Activated CD4-positive, alpha-beta T cell treated with anti-CD3 and anti-CD28 coated beads, Interleukin-2, amount 10 ng/mL, durations not matched to agents 7 days and 5 days (primary cell): ENCODE measurements around the gene GIN1. TPM values are rescaled to one million over a fixed set of nuclear protein-coding genes. Genes with fewer than 3 reads are reported as not detected.
"Not testable (repeated sequence)": the region's sequence is repeated elsewhere in the genome, so short reads cannot be mapped to it uniquely, and the experiment has no call there.

Experiments
- CTCF ChIA-PET: fragments of 350-600 bp; sonication (Branson Sonifier 250); formaldehyde crosslinking; loops from one replicate; lab custom pipeline; 2021; ENCODE audit warnings: antibody characterized with exemption; lab: Charles Lee
- POLR2A ChIA-PET: fragments of 350-600 bp; sonication (Branson Sonifier 250); formaldehyde crosslinking; loops from one replicate; lab custom pipeline; 2021; ENCODE audit warnings: antibody characterized with exemption; lab: Charles Lee
- DNase-seq: peaks from one replicate; pipeline ENCODE4 v3.0.0-alpha.2; 2020
- H3K27ac Mint-ChIP-seq: one replicate; pipeline ENCODE4 v1.8.0; 2021; ENCODE audit warnings: mild to moderate bottlenecking, moderate library complexity, mixed read lengths
- H3K27me3 Mint-ChIP-seq: one replicate; pipeline ENCODE4 v1.8.0; 2021; ENCODE audit warnings: mixed read lengths
- H3K36me3 Mint-ChIP-seq: one replicate; pipeline ENCODE4 v1.8.0; 2021; ENCODE audit warnings: low read depth, mixed read lengths
- H3K4me1 Mint-ChIP-seq: one replicate; pipeline ENCODE4 v1.8.0; 2021; ENCODE audit warnings: mixed read lengths
- H3K4me3 Mint-ChIP-seq: one replicate; pipeline ENCODE4 v1.8.0; 2021; ENCODE audit warnings: mild to moderate bottlenecking, moderate library complexity, mixed read lengths
- H3K9me3 Mint-ChIP-seq: one replicate; pipeline ENCODE4 v1.8.0; 2021; ENCODE audit warnings: mixed read lengths
- total RNA-seq, 2 experiments: library from RNA; stranded (reverse); gene quantifications; one replicate each; pipeline ENCODE4 v1.2.3, GENCODE V29; 2021

GIN1 gene
- total RNA-seq, 2 experiments from 2014 or later, result 8.7 to 11.0 TPM

DNA sequence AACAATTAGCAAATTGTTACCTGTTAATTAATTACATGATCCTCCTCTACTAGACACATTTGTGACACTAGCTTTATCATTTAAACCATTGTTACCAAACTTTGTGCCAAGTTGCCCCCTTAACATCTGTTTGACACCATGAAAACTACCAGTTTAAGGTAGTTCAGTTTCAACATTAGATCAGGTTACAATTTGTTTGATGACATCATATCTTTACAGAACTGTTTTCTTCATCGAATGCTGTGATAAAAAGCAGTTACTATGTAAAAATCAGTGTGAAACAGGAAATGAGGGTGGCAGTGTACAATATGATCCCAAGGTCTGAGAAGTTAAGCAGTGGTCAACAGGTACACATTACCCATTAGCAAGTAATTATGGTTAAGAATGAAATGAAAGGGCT lies 17.7 kb downstream of the GIN1 start:
- peaks cover 19% of the 10 kb centered on the region for H3K36me3 Mint-ChIP-seq

DNA sequence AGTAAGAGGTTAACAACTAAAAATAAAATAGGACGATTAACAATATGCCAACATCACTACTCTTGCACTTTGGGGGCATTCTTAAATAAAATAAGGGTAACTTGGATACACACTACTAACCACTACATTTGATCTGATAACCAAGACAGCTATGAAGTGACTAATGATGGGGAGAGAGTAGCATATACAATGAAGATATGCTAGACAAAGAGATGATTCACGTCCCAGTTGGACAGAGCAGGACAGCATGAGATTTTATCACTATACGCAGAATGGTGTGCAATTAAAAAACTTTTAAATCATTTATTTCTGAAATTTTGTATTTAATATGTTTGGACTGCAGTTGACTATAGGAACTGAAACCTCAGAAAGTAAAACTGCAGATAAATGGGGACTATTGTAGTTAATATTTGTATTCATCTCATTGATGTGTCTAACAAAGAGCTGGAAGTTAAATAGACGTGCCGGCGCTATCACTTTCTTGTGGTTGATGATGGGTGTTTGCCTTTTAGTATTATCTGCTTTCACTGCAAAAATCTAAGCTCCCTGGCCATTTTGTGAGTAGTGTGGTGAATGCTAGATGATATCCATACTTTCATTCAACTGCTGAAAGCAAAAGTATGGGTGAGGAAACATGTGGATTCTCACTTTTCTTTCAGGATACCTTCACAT lies 18.7 kb downstream of the GIN1 start:
- Mint-ChIP-seq H3K9me3 (no peaks in the 10 kb centered on the region), H3K4me1 (no peaks in the 10 kb centered on the region), H3K4me3 (no peak overlapping the region), H3K36me3 (peaks cover 19% of the 10 kb centered on the region), H3K27me3 (no peaks in the 10 kb centered on the region), H3K27ac (no peak overlapping the region)
- DNase-seq, result no peak
- CTCF ChIA-PET, result interaction anchor here (0.7 kb wide), 1 partner anchor 19 kb away, joined by 3 read pairs; the partner anchor contains the start of genes GIN1 and PPIP5K2
- POLR2A ChIA-PET, result no interaction called here

More for the DNA sequence above, 17.7 kb downstream of the GIN1 start:
- Mint-ChIP-seq H3K27me3 (no peaks in the 10 kb centered on the region), H3K9me3 (no peaks in the 10 kb centered on the region), H3K4me1 (no peaks in the 10 kb centered on the region), H3K4me3 (no peak overlapping the region), H3K27ac (no peak overlapping the region)
- ChIA-PET CTCF (interaction anchor here (1.1 kb wide), 1 partner anchor 28 kb away, joined by 3 read pairs; no protein-coding TSS in a partner anchor), POLR2A (no interaction called here)
- no peak for DNase-seq

DNA sequence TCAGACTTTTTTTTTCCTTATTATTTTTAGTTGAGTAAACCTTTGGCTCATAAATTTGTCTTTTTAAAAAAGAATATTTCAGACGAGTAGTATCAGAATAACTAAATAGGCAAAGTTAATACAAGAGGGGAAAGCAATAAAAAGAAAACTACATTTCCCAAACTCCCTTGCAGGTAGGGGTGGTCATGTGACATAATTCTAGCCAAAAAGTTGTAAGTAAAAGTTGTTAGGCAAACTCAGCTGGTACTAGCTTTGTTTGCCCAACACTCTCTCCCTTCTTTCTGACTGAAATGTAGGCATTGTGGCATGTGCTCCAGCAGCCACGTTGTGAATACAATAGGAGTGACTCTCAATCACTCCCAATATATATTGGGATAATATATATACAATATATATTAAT lies 20.9 kb downstream of the GIN1 start:
- POLR2A ChIA-PET, result interaction anchor here (0.9 kb wide), 1 partner anchor 608 kb away, joined by 4 read pairs; no protein-coding TSS in a partner anchor
- Mint-ChIP-seq H3K27me3 (no peaks in the 10 kb centered on the region), H3K36me3 (peaks cover 20% of the 10 kb centered on the region), H3K9me3 (no peaks in the 10 kb centered on the region), H3K4me1 (no peaks in the 10 kb centered on the region), H3K4me3 (no peak overlapping the region), H3K27ac (no peak overlapping the region)
- DNase-seq, result no peak
- CTCF ChIA-PET, result no interaction called here

DNA sequence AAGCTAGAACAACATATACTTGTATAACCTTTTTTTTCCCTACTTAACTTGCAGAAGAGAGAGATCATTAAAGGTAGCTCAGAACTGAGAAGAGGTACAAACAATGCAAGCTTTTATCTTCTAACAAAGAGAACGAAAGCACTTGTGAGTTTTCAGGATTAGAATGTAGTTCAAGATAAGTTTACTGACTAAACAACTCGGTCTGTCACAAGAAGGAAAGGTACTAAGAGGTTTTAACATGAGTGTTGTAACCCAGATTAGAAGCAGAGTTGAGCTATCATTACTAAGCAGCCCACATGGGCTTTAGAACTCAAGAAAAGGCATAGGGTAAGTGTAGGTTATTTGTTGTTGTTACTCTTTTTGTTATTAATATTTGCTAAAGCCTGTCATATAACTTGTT lies 25.2 kb downstream of the GIN1 start:
- no peak overlapping the region for H3K27ac Mint-ChIP-seq
- H3K36me3 Mint-ChIP-seq, result peaks cover 22% of the 10 kb centered on the region
- POLR2A ChIA-PET, result no interaction called here
- H3K4me1 Mint-ChIP-seq, result no peaks in the 10 kb centered on the region
- no peak for DNase-seq
- H3K27me3 Mint-ChIP-seq, result no peaks in the 10 kb centered on the region
- CTCF ChIA-PET, result no interaction called here
- H3K4me3 Mint-ChIP-seq, result no peak overlapping the region
- H3K9me3 Mint-ChIP-seq, result no peaks in the 10 kb centered on the region

DNA sequence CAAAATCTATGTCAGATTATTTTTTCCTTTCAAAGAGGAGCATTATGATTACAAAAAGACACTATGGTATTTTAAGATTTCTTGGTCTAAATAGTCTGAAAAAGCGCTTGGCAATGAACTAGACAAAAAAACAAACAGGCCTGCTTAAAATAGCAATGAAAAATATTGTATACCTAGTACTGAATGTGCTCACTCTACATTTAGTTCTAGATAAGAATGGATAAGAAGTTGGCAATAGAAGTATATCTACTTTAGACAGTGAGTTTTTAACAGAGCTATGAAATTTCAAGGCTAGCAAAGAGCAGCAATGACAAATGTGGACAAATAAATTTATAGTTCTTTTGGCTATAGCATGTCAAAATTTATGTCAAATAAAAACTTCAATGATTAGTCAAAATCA lies 26.2 kb downstream of the GIN1 start:
- DNase-seq, result no peak
- Mint-ChIP-seq H3K4me3 (no peak overlapping the region), H3K27ac (no peak overlapping the region), H3K4me1 (no peaks in the 10 kb centered on the region), H3K27me3 (no peaks in the 10 kb centered on the region), H3K9me3 (no peaks in the 10 kb centered on the region), H3K36me3 (peaks cover 22% of the 10 kb centered on the region)
- CTCF ChIA-PET, result interaction anchor here (1.7 kb wide), 1 partner anchor 26 kb away, joined by 5 read pairs; the partner anchor contains the start of genes GIN1 and PPIP5K2
- POLR2A ChIA-PET, result no interaction called here

DNA sequence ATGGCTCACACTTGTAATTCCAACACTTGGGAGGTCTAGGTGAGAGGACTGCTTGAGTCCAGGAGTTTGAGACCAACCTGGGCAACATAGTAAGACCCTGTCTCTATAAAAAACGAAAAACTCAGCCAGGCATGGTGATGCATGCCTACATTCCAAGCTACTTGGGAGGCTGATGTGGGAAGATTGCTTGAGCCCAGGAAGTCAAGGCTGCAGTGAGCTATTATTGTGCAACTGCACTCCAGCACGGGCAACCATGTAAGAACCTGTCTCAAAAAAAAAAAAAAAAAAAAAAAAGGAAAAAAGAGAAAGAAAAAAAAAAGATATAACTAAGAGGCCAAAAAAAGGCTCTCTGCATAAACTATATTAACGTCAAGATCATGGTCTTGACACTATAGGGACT lies 27.3 kb downstream of the GIN1 start:
- H3K27me3 Mint-ChIP-seq, result no peaks in the 10 kb centered on the region
- no peak overlapping the region for H3K4me3 Mint-ChIP-seq
- no peak overlapping the region for H3K27ac Mint-ChIP-seq
- ChIA-PET POLR2A (no interaction called here), CTCF (interaction anchor here (0.6 to 1.7 kb wide), 2 partner anchors 9 to 27 kb away, joined by 3 to 5 read pairs; partner anchors contain the start of genes GIN1 and PPIP5K2)
- no peaks in the 10 kb centered on the region for H3K4me1 Mint-ChIP-seq
- H3K36me3 Mint-ChIP-seq, result peaks cover 25% of the 10 kb centered on the region
- no peak for DNase-seq
- H3K9me3 Mint-ChIP-seq, result no peaks in the 10 kb centered on the region

DNA sequence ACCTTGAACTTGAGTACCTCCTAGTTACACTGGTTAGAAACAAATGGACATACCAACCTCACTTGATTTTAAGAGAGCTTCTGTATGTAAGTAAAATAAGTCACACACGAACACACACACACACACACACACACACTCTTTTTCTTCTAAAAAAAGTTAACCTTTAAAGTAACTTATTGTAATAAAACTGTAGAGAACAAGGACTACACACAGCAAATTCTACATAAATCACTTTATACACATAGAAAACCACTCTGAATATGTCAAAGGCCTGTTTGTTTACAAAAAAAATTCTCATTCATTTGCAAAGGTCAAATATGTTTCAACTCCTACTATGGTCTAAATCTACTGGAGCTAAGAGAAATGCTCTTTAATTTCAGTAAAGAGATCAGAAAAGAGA lies 29.1 kb downstream of the GIN1 start:
- H3K9me3 Mint-ChIP-seq, result no peaks in the 10 kb centered on the region
- H3K27ac Mint-ChIP-seq, result no peak overlapping the region
- no peaks in the 10 kb centered on the region for H3K27me3 Mint-ChIP-seq
- POLR2A ChIA-PET, result interaction anchor here (0.6 kb wide), 1 partner anchor 72 kb away, joined by 3 read pairs; no protein-coding TSS in a partner anchor
- no peak for DNase-seq
- CTCF ChIA-PET, result interaction anchor here (0.6 kb wide), 1 partner anchor 262 kb away, joined by 5 read pairs; no protein-coding TSS in a partner anchor
- H3K4me1 Mint-ChIP-seq, result no peaks in the 10 kb centered on the region
- H3K4me3 Mint-ChIP-seq, result no peak overlapping the region
- peaks cover 29% of the 10 kb centered on the region for H3K36me3 Mint-ChIP-seq

DNA sequence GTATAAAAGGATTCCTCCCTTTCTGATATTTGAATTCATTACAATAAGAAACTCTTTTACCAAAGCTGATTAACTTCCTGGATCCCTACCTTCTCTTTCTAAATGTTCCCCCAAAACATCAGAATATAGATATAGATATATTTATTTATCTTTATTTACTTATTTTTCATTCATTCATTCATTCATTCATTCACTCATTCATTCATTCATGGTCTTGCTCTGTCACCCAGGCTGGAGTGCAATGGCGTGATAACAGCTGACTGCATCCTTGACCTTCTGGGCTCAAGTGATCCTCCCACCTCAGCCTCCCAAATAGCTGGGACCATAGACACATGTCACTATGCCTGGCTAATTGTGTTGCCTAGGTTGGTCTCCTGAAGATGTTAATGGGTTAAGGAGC lies 30.7 kb downstream of the GIN1 start:
- Mint-ChIP-seq H3K27ac (no peak overlapping the region), H3K27me3 (no peaks in the 10 kb centered on the region), H3K36me3 (peaks cover 36% of the 10 kb centered on the region), H3K9me3 (peaks cover 5% of the 10 kb centered on the region), H3K4me1 (no peaks in the 10 kb centered on the region), H3K4me3 (no peak overlapping the region)
- DNase-seq, result no peak
- CTCF ChIA-PET, result no interaction called here
- POLR2A ChIA-PET, result no interaction called here

DNA sequence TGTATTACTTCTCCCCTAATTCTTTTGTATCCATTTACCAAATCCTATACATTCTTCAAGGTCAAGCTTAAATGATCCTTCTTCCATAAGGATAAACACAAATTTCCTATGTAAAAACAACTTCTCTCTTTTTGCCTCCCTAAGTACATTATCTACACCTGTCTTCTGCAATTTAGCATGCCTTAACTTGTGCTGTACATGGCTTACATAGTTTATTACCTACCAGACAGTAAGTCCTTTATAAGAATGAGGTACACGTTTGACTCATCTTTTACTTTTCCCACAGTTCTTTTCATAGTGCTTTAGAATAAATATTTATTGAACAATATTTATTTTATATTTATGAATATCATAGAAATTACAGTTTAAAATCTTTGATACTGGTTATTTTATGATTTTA lies 33.4 kb downstream of the GIN1 start:
- H3K27me3 Mint-ChIP-seq, result peaks cover 3% of the 10 kb centered on the region
- no peak for DNase-seq
- POLR2A ChIA-PET, result no interaction called here
- CTCF ChIA-PET, result no interaction called here
- no peak overlapping the region for H3K27ac Mint-ChIP-seq
- H3K4me3 Mint-ChIP-seq, result no peak overlapping the region
- H3K36me3 Mint-ChIP-seq, result peaks cover 43% of the 10 kb centered on the region
- H3K9me3 Mint-ChIP-seq, result peaks cover 26% of the 10 kb centered on the region
- H3K4me1 Mint-ChIP-seq, result no peaks in the 10 kb centered on the region

DNA sequence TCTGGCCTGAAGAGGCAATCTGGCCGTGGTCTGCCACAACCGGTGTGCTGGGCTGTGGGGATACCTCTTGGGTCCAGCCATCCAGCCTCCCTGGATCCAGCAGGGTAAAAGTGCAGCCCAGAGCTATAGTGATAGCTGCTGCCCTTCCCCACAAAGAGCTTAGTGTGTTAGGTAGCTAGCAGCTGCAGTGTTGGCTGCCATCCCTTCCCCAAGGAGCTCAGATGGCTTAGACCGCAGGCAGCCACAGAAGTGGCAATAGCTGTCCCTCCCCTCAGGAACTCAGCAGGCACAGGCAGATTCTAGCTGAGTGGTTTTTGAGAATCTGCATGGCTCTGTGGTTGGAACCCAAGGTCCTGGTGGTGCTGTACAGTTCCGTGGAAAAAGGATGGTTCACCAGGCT lies 40.1 kb downstream of the GIN1 start:
- H3K9me3 Mint-ChIP-seq, result peaks cover 65% of the 10 kb centered on the region

DNA sequence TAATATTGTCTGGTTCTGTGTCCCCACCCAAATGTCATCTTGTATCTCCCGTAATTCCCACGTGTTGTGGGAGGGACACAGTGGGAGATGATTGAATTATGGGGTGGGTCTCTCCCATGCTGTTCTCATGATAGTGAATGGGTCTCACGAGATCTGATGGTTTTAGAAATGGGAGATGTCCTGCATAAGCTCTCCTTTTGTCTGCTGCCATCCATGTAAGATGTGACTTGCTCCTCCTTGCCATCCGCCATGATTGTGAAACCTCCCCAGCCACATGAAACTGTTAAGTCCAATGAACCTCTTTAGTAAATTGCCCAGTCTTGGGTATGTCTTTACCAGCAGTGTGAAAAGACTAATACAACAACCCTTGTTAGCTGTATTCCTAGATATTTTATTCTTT lies 44.5 kb downstream of the GIN1 start:
- Mint-ChIP-seq H3K27ac (no peak overlapping the region), H3K9me3 (peaks cover 47% of the 10 kb centered on the region)
- CTCF ChIA-PET, result no interaction called here

More for the DNA sequence above, 40.1 kb downstream of the GIN1 start:
- peaks cover 13% of the 10 kb centered on the region for H3K36me3 Mint-ChIP-seq
- no peak for DNase-seq
- no peaks in the 10 kb centered on the region for H3K4me1 Mint-ChIP-seq
- H3K27ac Mint-ChIP-seq, result no peak overlapping the region
- no peak overlapping the region for H3K4me3 Mint-ChIP-seq
- peaks cover 7% of the 10 kb centered on the region for H3K27me3 Mint-ChIP-seq
- ChIA-PET POLR2A (no interaction called here), CTCF (no interaction called here)

DNA sequence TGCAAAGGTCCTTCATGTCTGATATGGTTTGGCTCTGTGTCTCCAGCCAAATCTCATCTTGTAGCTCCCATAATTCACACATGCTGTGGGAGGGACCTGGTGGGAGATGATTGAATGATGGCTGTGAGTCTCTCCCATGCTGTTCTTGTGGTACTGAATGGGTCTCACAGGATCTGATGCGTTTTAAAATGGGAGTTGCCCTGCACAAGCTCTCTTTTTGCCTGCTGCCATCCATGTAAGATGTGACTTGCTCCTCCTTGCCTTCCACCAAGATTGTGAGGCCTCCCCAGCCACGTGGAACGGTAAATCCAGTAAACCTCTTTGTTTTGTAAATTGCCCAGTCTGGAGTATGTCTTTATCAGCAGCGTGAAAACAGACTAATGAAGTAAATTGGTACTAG lies 46.4 kb downstream of the GIN1 start:
- H3K27me3 Mint-ChIP-seq, H3K4me3 Mint-ChIP-seq, CTCF ChIA-PET, DNase-seq, H3K4me1 Mint-ChIP-seq, H3K36me3 Mint-ChIP-seq, POLR2A ChIA-PET, H3K27ac Mint-ChIP-seq: not testable (repeated sequence)
- H3K9me3 Mint-ChIP-seq, result peaks cover 41% of the 10 kb centered on the region

More for the DNA sequence above, 44.5 kb downstream of the GIN1 start:
- no peak for DNase-seq
- no peaks in the 10 kb centered on the region for H3K4me1 Mint-ChIP-seq
- POLR2A ChIA-PET, result interaction anchor here (0.7 kb wide), 1 partner anchor 33 kb away, joined by 3 read pairs; no protein-coding TSS in a partner anchor
- no peak overlapping the region for H3K4me3 Mint-ChIP-seq
- H3K36me3 Mint-ChIP-seq, result no peaks in the 10 kb centered on the region
- peaks cover 4% of the 10 kb centered on the region for H3K27me3 Mint-ChIP-seq

DNA sequence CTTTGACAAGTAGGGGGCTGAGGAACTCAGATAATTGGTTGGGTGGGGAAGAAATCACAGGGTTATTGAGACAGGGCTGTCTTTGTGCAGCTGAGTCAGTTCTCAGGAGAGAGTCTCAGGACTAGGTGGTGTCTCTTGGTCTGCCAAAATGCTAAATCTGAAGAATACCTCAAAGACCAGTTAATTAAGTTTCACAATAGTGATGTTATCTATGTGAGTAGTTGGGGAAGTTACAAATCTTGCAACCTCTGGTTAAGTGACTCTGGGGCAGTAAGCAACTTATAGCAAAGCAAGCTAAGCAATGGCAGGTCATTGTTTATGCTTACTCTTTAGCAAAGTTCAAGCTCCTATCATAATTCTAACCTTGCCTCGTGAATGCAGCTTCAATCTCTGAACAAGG lies 53.6 kb downstream of the GIN1 start:
- H3K4me3 Mint-ChIP-seq, result no peak overlapping the region
- H3K27ac Mint-ChIP-seq, result no peak overlapping the region
- ChIA-PET CTCF (no interaction called here), POLR2A (no interaction called here)
- H3K4me1 Mint-ChIP-seq, result no peaks in the 10 kb centered on the region
- H3K27me3 Mint-ChIP-seq, result peaks cover 4% of the 10 kb centered on the region
- no peaks in the 10 kb centered on the region for H3K36me3 Mint-ChIP-seq
- DNase-seq, result no peak
- no peaks in the 10 kb centered on the region for H3K9me3 Mint-ChIP-seq
